Stimulated activated CD8-positive, alpha-beta memory T cell treated with anti-CD3 and anti-CD28 coated beads, Interleukin-2, amount 100 ng/mL, for 48 hours (primary cell): Measurements from ENCODE around the gene CHN2.

Experiments used
- DNase-seq, 2 donors: peaks; one replicate each; pipeline ENCODE4 v3.0.0-alpha.2; 2020; ENCODE audit warnings: low read depth in 2 of 2

CHN2 gene

DNA sequence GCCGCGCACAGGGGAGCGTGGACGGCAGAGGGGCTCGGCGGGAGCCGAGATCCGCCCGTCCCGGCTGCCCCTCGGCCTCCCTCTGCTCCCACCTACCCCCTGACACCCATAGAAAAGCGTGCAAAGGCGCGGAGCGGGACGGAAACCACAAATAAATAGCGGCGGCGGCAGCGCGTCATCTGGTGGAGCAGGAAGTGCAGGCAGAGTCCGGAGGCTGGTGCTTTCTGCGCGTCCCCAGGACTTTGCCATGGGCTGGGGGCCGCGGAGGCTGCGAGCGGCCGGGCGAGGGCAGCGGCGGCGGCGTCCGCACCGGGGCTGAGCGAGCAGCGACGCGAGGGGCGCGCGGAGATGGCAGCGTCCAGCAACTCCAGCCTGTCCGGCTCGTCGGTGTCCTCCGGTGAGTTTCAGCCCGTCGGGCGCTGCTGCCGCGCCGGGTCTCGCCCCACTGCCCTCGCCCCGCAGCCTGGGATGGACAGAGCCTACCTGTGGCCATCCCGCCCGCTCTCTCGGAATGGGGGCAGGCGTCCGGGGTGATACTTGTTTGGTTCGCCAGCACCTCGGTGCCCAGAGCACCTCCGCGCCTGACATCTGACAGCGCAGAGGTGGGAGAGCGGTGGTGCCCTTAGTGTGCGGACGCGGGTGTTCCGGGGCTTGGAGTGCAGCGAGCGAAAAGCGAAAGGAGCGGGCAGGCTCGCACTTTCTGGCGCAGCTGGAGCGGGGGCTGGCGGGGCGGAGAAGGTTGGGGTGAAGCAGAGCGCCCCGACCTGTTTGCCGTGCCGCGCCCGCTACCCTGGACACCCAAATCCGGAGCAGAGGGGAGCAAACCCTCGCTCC is at the start of gene CHN2:
CHN2 (plus strand) TSS at position 182 of the 834 bp plus-strand sequence.
- peak; percentile 24 to 35 for DNase-seq

DNA sequence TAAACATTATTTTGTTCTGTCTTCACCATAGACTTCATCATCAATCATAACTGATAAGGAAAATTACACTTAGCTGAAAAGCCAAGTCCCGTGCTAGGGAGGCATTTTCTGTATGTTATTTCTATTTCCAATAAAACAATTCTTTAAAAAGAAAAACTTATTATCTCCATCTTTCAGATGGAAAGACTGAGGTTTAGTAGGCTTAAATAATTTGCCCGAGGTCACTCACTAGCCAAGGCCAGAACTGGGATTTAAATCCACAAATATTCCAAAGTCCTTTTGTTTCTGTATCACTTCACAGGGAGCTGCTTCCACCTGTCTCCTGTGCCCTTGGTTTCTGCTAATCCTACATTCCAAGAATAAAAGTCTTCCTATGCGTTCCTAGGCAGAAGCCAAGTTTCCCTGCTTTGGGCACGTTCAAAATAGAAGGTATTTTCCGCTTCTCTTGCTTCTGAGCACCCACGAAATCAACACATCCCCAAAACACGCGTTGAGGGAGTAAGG is 49.0 kb upstream of the CHN2 start:
- no peak for DNase-seq

DNA sequence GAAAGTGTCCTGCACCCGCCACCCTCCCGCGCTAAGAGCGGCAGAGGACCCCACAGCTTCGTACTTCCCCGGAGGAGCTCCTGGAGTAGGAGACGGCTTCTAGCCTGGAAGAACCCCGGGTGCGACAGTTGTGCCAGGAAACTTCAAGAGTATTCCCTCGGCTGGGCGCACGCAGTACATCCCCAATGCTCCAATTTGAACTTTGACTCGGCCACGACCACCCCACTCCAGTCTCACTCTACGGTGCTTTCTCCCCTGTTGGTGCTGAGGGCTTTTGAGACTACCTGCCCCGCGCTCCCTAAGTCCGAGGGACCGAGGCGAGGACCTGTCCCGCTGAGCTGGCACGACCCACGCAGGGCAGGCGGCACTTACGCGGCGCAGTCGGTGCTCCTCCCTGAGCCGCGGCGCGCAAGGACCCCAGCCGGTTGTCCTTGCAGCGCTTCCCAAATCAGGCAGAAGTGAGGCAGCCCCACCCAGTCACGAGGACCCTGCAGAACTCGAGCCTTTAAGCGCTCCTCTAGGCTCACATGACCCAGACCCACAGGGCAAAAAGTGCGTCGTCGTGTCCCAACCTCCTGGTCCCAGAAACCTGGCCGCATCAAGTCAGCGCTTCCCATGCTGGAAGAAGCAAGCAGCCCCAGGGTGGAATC is 48.4 kb upstream of the CHN2 start, which contains the start of gene CPVL:
CPVL (minus strand) TSS at position 481 of the 650 bp plus-strand sequence. CDS start 25,476 bp downstream, outside the sequence.
- no peak for DNase-seq

DNA sequence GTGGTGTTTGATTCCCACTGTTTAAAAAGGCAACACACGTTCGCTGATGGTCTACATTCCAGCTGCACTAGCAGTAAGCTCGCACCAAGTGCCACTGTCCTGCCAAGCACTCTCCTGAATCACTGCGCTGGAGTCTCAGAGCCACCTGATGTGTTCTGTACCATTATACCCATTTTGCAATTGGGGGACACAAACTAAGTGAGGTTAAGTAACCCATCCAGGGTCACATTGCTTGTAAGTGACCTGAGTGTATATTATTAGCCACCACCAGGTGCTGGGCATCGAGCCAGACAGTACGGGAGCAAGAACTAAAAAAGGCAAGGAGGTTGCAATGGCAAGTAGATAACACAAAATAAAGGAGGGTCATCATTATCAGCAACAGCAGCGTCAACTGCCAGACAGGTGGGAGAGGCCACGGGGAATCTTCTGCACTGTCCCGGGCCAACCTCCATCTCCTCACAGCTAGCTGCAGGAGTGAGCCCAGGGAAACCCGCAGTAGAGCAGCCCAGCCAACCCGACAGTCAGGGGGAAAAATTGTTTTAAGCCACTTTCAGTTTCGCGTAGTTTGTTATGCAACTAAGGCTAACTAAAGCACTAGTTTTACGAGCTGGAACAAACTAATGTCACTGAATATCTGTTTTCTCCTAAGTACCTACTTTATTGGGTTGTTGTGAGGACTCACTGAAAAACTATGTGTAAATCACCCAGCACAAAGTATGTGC is 47.5 kb upstream of the CHN2 start:
- no peak for DNase-seq

DNA sequence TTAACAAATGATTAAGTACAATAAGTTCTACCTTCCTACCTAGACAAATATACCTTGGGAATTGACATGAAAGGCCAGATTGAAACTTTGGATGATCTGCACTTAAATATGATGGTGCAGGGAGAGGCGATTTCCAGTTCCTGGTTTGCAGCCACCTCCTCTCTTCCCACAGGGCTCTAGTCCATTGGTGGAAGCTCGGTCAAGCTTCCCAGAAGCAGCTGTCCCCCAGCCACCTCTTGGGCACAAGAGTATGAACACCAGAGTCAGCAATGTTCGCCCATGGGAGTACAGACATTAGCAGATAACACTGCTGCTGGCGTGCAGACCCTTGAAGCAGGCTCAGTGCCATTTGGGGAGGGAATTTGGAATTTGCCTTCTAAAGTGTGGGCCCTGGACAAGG is 46.8 kb upstream of the CHN2 start:
- DNase-seq: no peak

DNA sequence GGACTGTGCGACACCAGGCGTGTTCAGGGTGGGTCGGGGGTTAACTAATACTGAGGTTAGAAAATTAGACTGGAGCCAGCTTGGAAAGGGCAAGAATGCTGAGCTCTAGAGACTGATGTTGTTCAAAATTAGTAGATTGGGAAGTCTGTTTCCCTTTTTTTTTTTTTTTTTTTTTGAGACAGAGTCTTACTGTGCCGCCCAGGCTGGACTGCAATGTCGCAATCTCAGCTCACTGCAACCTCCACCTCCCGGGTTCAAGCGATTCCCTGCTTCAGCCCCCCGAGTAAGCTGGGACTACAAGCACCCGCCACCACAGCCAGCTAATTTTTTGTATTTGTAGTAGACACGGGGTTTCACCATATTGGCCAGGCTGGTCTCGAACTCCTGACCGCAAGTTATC is 45.5 kb upstream of the CHN2 start:
- no peak for DNase-seq

DNA sequence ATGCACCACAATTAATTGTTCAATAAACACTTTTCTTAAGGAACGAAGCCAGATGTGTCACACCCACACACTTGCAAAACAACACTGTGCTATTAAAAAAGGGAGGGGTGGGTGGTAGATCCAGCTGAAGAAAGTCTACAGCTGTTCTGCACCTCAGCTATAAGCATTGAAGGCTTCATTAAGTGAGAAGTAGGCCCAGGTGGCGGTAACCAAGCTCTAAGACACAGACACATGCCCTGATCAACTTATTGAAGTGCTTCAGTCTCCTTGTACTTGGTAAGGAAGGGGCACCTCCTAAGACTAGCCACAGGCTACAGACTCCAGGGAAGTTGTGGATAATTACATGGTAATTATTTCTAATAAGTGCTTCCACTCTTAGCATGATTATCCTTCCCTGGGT is 43.7 kb upstream of the CHN2 start:
- no peak for DNase-seq

DNA sequence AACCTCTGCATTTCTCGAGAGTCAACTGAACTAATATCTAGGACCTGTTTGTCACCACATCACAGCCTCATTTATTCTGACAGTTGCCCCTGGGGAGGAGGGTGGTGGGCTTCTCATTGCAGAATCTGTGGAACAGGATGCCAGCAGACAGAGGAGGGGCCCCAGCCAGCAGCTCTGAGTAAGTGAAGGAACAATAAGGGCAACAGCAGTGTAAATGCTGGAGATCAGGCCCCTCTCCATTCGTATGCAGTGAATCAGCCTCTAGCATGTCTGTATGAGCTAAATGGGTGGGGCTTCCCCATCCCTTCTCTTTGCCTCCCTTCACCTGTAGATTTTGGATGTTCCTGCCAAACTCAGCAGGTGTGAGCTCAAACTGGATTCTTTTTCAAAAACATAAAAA is 40.5 kb upstream of the CHN2 start:
- DNase-seq: no peak

DNA sequence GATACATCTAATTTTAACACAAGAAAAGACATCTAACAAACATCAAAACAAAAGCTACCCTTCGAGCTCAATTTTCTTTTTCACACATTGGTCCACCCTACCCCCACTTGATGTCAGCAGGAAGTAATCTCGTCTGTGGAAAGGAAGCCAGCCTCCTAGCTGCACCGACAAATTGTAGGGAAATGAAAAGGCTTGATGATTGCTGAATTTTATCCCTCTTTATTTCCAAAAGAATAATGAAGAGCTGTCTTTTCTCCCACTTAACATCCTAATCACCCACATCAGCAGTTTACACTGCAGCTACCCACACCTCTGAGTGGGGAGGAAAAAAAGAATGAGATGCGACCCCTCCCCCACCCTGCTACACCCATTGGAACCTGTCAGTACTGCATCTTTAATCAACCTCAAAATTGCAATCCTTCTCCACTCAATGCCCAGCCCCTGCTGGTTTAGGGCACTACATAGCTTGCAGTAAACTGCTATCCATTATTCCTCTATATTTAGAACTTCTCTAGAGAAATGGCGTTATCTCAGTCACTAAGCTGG is 37.6 kb upstream of the CHN2 start:
- DNase-seq: no peak

DNA sequence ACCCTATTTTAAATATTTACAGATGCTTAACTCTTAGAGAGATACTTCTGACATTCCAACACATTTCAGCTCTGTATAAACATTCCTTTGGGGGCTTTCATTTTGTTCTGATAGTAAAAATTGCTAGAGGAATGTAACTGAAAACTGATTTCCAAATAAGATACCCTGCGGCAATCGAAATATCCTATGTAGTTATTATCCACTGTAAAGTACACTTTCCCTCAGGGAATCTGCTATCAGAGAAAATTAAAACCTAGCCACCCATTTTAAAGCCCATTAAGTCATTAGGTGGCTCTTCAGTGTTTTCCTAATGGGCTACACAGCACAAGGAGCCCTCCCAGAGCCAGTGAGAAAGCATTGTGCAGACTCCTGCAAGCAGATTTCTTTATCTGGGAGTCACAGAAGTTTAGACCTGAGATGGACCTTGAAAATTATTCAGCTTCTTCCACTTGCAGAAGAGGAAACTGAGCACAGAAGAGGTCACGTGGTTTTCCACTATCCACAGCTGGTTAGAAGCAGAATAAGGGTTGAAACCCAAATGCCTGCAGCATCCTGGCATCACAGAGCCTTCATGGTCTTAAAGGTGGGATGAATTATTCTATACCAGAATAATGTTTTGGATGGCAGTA is 35.7 kb upstream of the CHN2 start:
- no peak for DNase-seq

DNA sequence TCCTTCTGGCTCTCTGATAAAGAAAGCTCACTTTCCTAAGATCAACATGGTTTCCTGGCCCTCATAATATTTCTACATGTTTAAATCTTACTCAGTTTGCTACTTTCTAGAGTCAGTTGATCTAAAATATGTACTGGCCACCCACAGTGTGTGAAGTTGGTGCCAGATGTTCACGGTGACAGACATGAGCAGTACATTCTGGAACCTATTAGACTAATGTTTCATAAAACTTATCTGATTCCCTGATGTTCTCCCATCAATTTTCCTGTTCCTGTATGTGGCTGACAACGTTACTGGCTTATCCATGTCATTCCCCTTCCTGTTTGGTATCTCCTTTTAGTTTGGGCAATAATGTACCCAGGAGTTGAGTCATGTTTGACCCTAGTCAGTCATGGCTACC is 34.5 kb upstream of the CHN2 start:
- DNase-seq: no peak

DNA sequence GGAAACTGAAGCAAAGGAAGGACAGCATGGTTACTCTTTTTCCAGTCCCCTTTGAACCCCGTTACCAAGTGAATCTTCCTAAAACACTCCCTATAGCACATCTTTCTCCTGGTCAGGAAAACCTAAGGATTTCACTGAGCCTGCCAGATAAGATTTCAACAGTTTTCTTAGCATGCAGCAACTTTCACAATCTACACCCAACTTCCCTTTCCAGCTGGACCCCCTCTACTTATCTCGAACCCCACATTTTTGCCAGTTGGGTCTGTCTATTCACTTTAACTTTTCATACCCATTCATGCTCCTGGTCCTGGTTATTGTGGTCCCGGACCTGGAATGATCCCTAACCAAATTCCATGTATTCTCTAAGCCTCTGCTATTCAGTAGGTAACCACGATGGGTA is 33.3 kb upstream of the CHN2 start:
- no peak for DNase-seq

DNA sequence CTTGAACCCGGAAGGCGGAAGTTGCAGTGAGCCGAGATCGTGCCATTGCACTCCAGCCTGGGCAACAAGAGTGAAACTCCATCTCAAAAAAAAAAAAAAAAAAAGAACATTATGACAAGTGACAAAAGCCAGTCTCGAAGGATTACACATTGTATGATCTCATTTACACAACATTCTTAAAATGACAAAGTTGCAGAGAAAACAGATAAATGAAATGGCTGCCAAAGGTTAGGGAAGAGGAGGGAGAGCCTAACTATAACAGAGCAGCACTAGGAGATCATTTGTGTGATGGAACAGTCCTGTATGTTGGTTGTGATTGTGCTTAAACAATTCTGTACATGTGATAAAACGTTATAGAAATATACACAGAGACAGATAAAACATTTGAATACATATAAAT is 32.0 kb upstream of the CHN2 start:
- DNase-seq: no peak

DNA sequence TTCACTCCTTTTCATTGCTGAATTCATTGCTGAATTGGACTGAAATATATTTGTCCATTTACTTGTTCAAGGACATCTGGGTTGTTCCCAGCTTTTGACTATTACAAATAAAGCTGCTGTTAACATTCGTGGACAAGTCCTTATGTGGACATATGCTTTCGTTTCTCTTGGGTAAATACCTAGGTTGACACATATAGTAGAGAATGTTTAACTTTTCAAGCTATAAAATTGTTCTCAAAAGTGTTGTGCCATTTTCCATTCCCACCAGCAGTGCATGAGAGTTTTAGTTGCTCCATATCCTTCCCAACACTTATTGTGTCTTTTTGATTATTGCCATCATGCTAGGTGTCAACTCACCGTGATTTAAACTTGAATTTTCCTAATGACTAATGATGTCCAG is 30.7 kb upstream of the CHN2 start:
- no peak for DNase-seq

DNA sequence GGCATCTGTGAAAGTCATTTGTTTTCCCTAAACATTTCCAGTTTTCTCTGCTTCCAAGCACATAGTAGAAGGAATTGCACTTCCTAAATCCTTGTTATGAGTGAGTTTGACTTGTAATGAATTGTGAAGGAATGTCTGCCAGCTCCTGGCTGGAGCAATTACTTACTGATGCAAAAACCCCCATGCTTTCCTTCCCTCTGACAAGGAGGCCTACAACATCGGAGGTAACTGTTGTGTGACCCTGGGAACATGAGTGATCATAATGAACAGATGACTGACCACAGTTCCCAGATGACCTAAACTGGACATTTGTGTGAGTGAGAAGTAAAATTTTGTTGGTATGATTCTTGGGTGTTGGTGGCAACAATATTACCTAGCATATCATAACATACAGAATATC is 26.9 kb upstream of the CHN2 start:
- no peak for DNase-seq

DNA sequence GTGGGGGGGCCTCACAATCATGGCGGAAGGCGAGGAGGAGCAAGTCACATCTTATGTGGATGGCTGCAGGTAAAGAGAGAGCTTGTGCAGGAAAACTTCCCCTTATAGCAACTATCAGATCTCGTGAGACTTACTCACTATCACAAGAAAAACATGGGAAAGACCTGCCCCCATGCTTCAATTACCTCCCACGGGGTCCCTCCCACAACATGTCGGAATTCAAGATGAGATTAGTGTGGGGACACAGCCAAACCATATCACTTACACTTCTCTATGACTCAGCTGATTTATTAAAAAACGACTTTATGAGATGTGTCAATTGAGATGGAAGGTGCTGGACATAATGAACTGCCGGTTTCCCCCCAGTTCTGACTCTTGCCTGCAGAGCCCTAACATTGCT is 23.8 kb upstream of the CHN2 start:
- no peak for DNase-seq

DNA sequence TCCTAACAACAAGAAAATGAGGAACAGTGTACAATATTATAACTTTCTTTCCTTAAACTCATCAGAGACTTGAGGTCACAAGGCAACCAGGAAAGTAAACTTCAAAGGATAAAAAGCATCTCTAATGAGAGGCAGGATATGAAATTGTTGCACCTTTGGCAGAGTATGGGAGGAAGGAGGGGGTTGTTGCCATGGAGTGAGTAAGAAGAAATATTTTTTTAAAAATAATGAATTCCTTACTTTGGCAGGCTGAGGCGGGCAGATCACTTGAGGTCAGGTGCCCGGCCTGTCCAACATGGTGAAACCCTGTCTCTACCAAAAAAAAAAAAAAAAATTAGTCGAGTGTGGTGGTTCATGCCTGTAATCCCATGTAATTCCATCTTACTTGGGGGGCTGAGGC is 21.1 kb upstream of the CHN2 start:
- no peak for DNase-seq

DNA sequence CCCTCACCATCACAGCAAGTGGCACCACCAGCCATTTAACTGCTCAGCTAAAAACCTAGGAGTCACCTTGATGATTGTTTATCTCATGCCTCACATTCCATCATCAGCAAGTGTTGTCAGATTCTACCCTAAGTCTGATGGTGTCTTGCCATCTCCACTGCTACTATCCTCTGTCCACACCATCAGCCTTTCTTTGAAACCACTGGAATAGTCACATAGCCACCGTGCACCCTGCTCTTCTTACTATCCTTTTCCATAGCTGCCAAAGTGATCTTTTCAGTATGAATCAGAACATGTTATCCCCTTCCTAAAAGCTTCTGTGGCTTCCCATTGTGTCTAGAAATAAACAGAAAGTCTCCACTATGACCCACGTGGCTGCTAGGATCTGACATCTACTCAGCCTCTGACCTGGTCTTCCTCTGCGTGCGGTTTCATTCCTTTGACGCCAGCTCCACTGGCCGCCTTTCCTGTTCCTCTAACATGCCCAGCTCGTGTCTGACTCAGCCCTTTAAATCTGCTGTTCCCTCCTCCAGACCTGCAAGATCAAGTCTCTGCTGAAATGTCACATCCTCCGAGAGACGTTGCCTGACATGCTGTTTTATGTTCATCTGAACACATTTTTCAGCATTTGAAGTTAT is 16.5 kb upstream of the CHN2 start:
- DNase-seq: no peak

DNA sequence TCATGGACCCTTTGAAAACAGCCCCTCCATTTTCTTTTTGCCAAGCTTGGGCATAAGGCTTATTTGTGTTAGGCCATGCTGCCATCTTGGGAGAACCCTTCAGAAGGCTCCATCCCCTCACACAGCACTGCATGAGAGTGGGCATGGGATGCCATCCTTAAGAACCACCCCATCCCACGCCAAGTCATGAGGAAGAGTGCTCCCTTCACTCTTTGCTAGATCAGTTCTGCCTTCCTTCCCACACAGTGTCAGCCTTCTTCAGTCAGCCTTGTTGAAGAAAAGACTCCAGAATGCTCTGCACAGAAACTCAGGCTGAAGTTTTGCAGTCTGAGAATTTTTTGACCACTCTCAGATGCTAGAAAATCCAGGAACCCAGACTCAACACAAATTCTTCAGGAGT is 15.5 kb upstream of the CHN2 start:
- no peak for DNase-seq

DNA sequence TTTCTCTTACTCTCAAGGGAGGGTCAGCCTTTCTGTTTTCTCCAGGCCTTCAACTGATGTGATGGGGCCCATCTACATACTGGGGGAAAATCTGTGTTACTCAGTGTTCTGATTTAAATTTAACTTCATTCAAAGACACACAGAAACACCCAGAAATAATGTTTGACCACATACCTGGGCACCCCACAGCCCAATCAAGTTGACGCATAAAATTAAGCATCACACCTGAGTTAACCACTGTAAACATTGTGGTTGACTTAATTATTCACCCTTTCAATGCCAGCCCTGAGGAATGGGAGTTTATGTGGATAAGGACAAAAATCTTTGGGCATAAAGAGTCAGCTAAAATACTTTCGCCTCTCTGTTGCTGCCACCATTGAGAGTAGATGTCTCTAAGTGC is 10.0 kb upstream of the CHN2 start:
- DNase-seq: no peak

DNA sequence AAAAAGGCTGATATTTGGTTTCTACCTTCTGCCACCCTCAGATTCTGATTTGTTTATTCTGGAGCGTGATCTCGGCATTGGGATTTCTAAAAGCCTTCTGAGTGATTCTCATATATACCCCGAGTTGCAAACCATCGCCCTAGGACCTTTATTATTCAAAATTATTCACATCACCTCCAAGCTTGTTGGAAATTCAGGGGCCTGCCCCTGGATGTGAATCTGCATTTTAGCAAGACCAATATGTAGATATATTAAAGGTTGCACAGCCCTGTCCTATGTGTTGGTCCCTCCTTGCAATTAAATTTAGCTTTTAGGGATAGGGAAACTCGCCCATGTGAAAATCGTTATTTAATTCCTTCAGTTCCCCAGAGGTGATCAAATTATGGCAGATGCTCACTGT is 9.0 kb upstream of the CHN2 start:
- DNase-seq: no peak
